Inflammatory macrophage (primary cell): ENCODE measurements around the gene MRPL18.
A peak's percentile ranks its signal among the peaks of the same experiment; 100 is the strongest.
"Not testable (repeated sequence)": the region's sequence is repeated elsewhere in the genome, so short reads cannot be mapped to it uniquely, and the experiment has no call there.

Experiments
- DNase-seq, 2 donors: peaks; one replicate each; pipeline ENCODE4 v3.0.0-alpha.2; 2020 to 2022
- total RNA-seq, 18 experiments: gene quantifications; one replicate each; lab custom pipeline; 2026; ENCODE audit warnings: mixed read lengths in 6 of 18, inconsistent platforms in 2 of 18; lab: John Stamatoyannopoulos, UW

Gene MRPL18
- total RNA-seq, result 11.9 to 44.3 (median 33.7) reads per million in 18 experiments

DNA sequence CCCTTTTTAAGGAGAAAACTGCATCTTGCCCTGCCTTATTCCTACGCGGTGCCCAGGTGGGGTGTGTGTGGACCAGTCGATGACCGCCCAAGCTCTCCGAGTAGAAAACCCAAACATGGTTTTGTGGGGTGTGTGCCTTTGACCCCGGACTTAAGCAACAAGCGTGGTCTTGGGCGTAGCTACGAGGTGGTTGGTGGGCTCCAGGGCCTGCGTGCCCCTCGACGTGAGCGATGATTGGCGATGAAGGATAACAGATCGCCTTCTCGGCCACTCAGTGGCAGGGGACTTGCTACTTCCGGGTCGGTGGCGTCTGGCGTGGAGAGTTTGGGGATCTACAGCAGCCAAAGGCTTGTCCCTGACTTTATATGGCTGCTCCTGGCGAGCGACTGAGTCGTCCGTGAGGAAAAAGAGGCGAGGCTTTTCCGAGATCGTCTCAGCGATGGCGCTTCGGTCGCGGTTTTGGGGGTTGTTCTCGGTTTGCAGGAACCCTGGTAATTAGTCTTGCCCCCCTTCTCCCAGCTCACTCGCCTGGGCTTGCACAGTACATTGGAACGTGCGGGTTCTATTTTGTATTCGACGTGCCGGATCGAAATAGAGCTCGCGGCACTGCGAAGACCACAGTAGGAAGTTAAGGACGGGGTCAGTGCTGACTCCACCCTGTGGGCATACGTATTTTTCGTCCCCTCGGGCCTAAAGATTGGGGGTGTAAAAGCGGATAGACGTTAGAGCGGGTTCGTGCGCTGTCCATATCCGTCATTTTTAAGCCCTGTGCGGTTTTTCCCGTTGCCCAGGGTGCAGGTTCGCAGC lies at the start of gene MRPL18:
TSS of gene MRPL18 (plus strand) at position 319 of the 807 bp plus-strand sequence. CDS start at position 440, 121 bp downstream.
- peak; percentile 98 for DNase-seq

DNA sequence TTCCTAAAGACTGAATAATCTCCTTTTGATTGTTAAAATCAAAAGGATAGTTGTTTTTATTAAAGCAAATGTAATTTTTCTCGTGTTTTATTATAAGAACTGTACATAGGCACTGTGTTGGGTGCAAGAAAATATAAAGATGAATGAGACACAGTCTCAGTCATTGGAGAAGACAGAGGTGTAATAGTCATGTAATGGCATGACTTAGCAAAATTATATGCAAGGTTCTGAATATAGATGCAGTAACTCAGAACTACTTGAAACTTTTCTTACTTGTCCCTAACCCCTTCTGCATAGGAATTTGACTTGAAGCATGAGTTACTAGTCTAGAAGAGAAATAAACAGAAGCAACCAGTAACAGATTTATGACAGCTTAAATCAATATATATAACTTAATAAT lies 48.1 kb upstream of the MRPL18 start:
- DNase-seq, result no peak

DNA sequence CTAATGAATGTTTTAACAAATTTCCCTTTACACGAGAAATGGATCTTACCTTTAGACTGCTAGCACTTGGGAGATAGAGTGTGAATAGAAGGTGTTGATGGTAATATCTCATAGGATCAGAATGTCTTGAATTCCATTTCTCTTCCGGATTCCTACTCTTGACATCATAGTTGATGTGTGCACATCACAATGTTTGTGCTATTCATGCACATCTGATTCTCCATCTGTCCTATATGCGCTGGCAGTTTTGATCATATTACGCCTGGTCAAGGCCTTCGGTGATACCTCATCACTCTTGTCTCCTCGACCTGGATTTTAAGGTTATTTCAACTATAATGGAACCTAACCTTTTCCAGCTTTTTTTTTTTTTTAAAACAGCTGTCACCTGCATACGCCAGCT lies 45.2 kb upstream of the MRPL18 start:
- no peak for DNase-seq

DNA sequence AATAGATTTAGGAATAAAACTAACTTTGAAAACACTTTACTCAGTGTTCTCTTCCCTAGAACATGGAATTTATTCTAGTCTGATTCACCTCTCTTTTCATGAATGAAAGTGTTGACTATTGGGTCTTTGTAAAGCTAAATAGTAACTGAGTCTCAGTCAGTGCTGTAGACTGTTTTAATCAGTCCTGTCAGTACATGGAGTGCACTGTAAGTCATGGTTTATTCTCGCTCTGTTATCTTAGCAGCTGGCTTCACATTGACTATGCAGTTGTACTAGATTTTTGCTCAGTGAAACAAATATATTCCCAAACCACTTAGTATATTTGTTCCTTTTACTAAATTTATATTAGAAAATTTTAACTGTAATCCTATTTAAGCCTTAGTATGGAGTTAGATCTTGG lies 43.5 kb upstream of the MRPL18 start:
- DNase-seq, result no peak

DNA sequence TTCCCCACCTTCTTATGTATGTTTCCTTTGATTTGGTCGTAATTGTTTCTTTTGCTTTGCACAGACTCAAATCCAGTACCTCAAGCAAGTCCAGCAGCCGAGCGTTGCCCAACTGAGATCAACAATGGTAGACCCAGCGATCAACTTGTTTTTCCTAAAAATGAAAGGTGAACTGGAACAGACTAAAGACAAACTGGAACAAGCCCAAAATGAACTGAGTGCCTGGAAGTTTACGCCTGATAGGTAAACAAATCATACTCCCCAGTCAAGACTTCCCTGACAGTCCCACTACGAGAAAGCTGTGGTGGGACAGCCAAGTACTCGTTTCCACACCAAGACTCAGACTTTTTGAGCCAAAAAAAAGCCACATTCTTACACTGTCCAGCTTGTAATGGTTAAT lies 42.1 kb upstream of the MRPL18 start:
- not testable (repeated sequence) for DNase-seq

DNA sequence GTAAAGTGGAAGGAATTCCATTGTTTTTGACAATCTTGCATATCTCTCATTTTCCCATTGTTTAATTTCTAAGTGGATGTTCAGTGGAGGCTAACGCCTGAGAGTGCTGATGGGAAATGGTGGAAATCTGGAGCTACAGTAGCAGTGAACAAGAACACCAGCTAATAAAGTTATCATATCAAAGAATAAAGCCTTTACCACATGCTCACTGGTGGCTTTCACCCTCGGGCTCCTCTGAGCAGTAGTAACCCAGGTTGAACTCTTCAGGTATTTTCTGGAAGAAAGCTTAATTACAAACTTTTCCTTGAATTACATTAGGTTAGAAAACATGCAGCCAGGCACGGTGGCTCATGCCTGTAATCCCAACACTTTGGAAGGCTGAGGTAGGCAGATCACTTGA lies 38.8 kb upstream of the MRPL18 start:
- DNase-seq, result no peak

DNA sequence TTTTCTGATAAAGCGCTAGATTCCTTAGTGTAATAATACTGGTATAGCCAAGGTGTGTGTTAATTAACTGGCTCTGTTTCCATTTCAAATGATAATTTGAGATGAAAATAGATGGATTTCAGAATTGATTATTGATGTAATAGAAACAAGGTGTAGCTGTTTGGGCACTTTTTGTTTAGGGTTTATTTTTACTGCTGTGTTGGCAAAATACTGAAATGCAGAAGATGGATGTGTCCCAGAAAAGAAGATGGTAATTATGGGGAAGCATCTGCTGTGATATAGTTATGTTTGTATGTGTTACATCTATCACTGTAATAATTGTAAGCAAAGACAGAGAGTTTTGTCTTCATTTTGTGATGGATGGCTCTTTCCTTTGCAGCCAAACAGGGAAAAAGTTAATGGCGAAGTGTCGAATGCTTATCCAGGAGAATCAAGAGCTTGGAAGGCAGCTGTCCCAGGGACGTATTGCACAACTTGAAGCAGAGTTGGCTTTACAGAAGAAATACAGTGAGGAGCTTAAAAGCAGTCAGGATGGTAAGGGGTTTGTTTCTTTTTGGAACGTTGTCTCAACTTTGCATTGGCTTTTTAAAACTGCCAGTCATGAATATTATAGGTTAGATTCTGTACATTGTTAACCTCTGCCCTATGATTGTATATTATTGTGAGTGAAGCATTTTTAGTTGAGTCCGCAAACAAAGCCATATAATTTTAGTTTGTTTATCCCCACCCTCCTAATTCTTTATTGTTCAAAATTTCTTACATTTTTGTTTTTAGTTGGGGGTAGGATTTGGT lies 37.0 kb upstream of the MRPL18 start:
- no peak for DNase-seq

DNA sequence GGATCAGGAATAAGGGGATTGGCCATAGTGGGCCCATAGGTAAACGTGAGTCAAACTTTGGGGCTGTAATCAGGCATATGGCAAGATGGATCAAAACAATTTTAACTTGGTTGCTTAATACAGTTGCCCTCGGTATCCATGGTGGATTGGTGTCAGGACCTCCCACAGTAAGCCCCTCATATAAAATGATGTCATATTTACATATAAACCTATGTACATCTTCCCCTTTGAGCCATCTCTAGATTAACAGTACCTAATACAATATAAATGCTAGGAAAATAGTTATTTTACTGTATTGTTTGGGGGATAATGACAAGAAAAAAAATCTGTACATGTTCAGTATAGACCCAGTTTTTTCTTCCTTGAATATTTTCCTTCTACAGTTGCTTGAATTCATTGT lies 35.9 kb upstream of the MRPL18 start:
- DNase-seq, result no peak

DNA sequence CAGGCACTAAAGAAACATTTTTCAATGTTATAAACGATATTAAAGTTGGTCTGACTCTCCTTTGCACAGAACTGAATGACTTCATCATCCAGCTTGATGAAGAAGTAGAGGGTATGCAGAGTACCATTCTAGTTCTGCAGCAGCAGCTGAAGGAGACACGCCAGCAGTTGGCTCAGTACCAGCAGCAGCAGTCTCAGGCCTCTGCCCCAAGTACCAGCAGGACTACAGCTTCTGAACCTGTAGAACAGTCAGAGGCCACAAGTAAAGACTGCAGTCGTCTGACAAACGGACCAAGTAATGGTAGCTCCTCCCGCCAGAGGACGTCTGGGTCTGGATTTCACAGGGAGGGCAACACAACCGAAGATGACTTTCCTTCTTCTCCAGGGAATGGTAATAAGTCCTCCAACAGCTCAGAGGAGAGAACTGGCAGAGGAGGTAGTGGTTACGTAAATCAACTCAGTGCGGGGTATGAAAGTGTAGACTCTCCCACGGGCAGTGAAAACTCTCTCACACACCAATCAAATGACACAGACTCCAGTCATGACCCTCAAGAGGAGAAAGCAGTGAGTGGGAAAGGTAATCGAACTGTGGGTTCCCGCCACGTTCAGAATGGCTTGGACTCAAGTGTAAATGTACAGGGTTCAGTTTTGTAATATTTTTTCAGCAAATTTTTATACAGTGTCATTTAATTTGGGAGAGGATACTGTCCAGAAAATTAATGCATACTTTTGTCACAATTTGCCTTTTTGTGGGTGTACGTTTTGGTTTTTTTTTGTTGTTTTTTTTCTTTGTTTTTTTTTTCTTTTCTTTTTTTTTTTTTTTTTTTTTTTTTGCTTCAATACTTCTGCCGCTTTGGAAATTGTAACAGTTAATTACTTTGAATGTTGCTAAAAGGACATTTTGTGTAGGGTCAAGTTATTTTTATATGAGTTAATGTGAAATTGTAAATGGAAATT lies 35.0 kb upstream of the MRPL18 start:
- no peak for DNase-seq

DNA sequence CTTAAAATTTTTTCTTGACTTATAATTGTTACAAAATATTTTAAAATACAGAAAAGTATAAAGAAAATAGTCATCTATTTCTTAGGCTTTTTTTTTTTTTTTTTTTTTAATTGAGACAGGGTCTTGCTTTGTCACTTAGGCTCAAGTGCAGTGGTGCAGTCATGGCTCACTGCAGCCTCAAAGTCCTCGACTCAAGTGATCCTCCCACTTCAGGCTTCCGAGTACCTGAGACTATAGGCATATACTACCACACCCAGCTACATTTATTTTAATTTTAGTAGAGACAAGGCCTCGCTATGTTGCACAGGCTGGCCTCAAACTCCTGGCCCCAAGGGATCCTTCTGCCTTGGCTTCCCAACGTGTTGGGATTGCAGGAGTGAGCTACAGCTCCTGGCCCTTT lies 33.8 kb upstream of the MRPL18 start:
- no peak for DNase-seq

DNA sequence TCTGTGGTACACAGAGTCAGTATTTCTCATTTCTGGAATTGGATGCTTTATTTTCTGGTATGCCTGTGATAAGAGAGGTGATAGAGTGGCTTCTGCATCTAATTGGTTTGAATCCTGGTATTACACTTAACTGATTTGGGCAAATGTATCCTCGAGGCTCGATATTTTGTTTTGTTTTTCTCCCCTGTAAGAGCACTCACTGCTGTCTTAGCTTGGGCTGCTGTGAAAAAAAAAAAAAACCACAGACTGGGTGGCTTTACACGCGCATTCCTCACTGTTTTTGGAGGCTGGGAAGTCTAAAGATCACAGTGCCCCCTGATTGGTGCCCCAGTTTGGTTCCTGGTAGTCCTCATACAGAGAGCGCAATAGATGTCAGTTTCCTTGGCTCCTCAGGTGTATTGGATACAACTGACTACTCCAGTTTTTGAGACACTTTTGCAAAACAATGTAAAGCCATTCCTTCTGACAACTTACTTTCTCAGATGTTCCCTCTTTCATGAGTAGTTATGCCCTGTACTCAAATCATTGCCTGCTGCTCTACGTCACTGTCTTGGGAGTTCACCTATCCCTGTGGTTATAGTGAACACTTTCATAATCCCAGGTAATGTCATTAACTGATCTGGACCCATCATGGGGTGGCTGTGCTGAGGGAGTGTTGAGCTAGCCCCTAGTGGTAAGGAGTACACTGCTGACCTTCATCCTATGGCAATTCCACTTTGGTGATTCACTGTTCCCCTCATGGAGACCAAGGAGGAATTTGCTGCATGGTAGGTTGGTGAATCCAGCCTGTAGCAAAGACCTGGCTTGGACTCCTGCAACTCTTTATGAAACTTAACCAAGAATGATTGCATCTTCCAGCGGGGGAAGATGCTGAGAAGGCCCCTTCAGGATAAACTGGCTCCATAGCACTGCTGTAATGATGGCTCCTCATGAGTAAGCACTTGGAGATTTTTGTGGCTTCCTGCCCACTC lies 32.0 kb upstream of the MRPL18 start:
- DNase-seq, result no peak

DNA sequence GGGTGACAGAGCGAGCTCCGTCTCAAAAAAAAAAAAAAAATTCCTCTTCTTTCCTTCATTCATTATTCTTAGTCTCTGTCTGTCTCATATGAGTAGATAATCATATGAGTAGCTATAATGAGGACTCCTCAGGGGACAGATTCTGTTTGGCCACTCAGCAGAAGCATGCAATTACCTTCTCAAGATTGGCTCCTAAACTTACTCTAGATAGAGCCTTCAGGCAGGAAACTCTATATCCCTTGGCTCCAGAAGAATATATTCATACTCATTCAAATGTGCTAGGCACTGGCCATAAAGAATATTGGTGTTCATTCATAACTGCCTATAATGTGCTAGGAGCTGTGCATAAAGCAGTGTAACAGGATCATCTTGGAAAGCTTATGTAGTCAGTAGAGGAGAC lies 30.6 kb upstream of the MRPL18 start:
- DNase-seq, result no peak

DNA sequence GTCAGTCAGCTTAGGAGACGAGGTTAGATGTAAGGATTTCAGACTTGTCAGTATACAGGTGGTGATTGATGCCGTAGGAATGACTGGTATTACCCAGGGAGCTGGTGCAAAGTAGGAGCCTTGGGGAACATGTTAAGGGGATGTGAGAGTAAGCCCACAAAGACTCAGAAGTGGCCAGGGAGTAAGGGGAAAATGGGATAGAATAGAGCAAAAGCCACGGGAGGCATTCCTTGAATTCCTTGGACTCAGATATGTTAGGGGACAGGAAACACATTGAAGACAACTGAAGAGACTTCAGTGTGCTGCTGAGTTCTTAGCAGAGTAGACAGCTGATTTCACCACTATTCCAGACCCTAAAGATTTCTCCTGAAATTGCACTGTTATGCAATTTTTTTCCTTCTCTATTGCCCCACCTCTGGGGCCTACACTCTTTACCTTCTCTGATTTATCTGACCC lies 29.6 kb upstream of the MRPL18 start:
- no peak for DNase-seq

DNA sequence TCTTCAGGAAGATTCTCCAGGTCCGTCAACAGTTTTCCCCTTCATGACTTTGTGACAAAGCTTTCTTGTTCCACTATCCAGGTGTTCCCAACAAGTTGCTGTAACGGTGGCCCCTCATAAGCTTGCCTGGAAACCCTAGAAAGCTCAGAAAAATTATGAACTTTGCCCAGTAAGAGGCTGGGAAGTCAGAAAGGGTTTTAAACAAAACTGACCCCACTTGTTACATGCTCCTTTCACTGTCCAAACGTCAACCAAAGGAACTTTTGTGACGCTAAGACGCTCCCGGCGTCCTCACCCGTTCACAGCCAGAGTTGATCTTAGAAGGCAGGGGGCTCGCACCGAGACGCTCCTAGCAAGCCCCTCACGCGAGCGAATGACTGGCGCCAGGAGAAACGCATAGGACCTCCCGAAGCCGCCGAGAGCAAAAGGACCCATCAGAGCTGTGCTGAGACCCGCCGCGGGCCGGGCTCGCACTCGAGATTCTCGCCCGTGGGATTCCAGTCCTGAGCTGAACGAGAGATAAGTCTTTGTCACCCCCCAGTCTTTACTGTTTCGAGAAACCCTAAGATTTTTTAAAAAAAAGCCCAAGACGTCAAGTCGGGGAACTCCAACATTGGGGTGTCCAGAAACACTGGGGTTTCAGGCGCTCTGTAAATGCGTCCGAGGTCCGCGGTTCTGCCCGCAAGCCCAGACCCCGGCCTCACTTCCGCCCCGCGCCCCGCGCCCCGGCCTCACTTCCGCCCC lies 29.0 kb upstream of the MRPL18 start:
- peak in 1 of 2 donors; percentile 9 for DNase-seq

DNA sequence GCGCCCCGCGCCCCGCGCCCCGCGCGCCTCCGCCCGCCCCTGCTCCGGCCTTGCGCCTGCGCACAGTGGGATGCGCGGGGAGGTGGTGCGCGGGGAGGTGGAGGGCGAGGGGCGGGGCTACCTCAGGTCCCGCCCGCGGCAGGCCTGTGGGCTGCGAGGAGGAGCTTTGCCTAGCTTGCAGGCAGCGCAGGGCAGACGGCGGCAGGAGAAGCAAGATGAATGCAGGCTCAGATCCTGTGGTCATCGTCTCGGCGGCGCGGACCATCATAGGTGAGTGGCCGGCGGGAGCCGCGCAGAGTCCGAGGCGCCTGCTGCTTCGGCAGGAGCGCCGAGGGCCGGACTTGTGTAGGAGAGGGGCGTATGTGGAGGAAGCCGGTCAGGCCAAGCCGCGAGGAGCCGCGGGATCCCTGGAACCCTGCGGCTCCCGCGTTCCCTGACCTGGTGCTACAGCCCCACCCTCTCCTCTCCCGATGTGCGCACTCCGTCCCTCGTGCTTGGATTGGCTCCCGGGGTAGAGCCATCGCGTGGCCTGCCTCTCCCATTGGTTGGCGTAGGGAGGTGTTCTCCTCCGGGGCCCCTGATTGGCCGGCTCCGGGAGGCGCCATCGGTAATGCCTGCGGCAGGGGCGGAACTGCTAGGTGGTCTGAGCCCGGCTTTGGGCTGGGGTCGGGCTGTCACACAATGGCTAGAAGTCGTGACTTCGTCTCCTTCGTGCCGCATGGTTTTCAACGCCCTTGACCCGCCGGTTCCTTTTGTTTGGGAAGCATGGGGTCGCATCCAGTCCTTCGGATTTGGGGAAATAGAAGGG lies 28.2 kb upstream of the MRPL18 start, which contains the start of gene ACAT2:
TSS of gene ACAT2 (plus strand) at position 173 of the 808 bp plus-strand sequence. CDS start at position 216, 43 bp downstream.
- peak; percentile 95 to 96 for DNase-seq

DNA sequence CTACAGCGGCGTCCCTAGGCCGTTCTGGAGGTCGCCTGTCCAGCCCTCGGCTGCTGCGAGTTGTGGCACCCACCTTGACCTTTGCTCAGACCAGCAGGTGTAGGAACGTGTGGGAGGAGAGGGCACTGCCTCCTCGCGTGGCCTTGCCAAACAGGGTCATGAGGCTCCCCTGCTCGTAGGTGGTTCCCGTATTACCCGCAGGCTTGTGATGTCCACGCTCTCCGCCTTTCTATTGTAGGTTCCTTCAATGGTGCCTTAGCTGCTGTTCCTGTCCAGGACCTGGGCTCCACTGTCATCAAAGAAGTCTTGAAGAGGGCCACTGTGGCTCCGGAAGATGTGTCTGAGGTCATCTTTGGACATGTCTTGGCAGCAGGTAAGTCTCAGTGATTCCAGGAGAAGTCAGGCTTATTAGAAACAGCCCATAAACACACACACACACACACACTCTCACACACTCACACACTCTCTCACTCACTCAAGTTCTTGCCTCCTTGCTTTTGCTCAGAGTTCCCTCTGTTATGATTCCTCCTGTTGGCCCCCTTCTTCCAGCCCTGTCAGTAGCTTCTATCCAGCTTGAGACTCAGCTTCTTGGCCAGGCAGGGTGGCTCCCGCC lies 27.5 kb upstream of the MRPL18 start:
- peak; percentile 62 to 89 for DNase-seq

DNA sequence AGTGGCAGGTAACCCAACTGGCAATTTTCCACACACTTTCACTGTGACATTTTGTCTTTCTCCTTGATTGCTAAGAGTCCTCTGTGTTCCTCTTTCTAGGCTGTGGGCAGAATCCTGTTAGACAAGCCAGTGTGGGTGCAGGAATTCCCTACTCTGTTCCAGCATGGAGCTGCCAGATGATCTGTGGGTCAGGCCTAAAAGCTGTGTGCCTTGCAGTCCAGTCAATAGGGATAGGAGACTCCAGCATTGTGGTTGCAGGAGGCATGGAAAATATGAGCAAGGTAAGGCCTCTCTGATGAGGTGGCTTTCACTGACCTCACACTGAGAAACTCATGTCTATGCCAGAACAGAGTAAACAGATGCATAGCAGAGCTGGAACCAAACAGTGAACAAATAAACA lies 23.4 kb upstream of the MRPL18 start:
- peak in 1 of 2 donors; percentile 24 for DNase-seq

DNA sequence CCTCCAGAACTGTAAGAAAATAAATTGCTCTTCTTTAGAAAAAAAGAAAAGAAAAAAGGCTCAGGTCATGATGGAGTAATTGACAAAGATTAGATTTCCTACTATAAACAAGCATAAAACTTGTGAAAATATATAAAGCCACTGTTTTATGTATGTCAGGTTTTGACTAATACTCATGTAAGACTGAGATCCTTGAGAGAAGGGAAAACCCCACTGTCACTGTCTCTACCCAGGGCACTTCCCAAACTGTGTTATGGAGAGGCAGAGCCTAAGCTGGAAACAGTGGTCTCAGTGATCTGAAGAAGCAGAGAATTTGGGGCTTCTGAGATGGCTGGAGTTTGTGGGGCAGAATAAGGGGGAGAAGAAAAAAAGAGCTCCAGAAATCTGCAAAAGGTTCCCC lies 20.8 kb upstream of the MRPL18 start:
- DNase-seq, result no peak

DNA sequence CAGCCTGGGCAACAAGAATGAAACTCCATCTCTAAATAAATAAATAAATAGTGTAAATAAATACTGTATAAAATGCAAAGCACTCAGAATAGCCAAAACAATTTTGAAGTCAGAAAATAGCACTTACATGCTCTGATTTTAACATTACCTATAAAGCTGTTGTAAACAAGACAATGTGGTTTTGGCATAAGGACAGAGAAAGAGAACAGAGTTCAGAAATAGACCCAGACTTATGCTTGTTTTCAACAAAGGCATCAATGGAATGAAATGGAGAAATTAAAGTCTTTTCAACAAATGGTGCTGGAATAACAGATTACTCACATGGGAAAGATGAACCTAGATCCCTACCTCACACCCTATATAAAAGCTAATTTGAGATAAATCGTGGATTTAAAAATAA lies 18.1 kb upstream of the MRPL18 start:
- DNase-seq, result no peak
